NT2/D1 (cell line): ENCODE measurements around the gene LKAAEAR1.
A peak's percentile ranks its signal among the peaks of the same experiment; 100 is the strongest.

Experiments used
- DNase-seq: peaks from one replicate; pipeline ENCODE4 v3.0.0-alpha.2; 2011; ENCODE audit warnings: low read depth, low spot score
- H3K27me3 ChIP-seq: 2 replicates; pipeline ENCODE4 v1.6.0; 2011; ENCODE audit warnings: mild to moderate bottlenecking; ENCODE audit not compliant: insufficient read length, insufficient read depth
- H3K36me3 ChIP-seq: 2 replicates; pipeline ENCODE4 v1.6.1; 2011; ENCODE audit warnings: mild to moderate bottlenecking, low read length, mixed read lengths; ENCODE audit not compliant: insufficient read depth, insufficient read length
- H3K4me1 ChIP-seq: 2 replicates; pipeline ENCODE4 v1.5.1; 2011; ENCODE audit not compliant: insufficient read depth, insufficient read length
- H3K4me3 ChIP-seq: 2 replicates; pipeline ENCODE4 v1.5.1; 2011; ENCODE audit warnings: low read depth; ENCODE audit not compliant: insufficient read length
- H3K9ac ChIP-seq: 2 replicates; pipeline ENCODE4 v1.6.0; 2011; ENCODE audit warnings: low read depth; ENCODE audit not compliant: insufficient read length
- H3K9me3 ChIP-seq: 2 replicates; pipeline ENCODE4 v1.5.1; 2011; ENCODE audit warnings: mild to moderate bottlenecking, low read length; ENCODE audit not compliant: insufficient read depth
- SUZ12 ChIP-seq: IDR thresholded peaks from 2 replicates; pipeline ENCODE4 v1.6.1; 2011; ENCODE audit not compliant: insufficient read length, insufficient read depth; ENCODE audit errors: extremely low read depth
- YY1 ChIP-seq: IDR thresholded peaks from 2 replicates; pipeline ENCODE4 v1.6.1; 2011; ENCODE audit not compliant: insufficient read length, insufficient read depth
- ZNF274 ChIP-seq: IDR thresholded peaks from 2 replicates; pipeline ENCODE4 v1.6.1; 2011; ENCODE audit warnings: mild to moderate bottlenecking, low read depth, low read length

Gene LKAAEAR1

GRCh38 chr20:64103871-64104666 lies 19.9 kb upstream of the LKAAEAR1 start:
- TF ChIP-seq ZNF274 (no peak), YY1 (no peak), SUZ12 (no peak)
- H3K4me3 ChIP-seq: no peak overlapping the region
- no peaks in the 10 kb centered on the region for H3K36me3 ChIP-seq
- no peaks in the 10 kb centered on the region for H3K9me3 ChIP-seq
- peaks cover 34% of the 10 kb centered on the region for H3K4me1 ChIP-seq
- H3K27me3 ChIP-seq: peaks cover 24% of the 10 kb centered on the region
- peak overlapping the region; percentile 50 for H3K9ac ChIP-seq
- DNase-seq: no peak

- H3K27me3 ChIP-seq: peaks cover 24% of the 10 kb centered on the region
- no peak for DNase-seq
- peak overlapping the region; percentile 53 for H3K4me3 ChIP-seq
- H3K9ac ChIP-seq: peak overlapping the region; percentile 89
- TF ChIP-seq ZNF274 (no peak), YY1 (no peak)
- H3K4me1 ChIP-seq: peaks cover 31% of the 10 kb centered on the region
- H3K9me3 ChIP-seq: no peaks in the 10 kb centered on the region
- H3K36me3 ChIP-seq: no peaks in the 10 kb centered on the region
Observed at GRCh38 chr20:64102647-64103354, 18.6 kb upstream of the LKAAEAR1 start.

- no peaks in the 10 kb centered on the region for H3K9me3 ChIP-seq
- peaks cover 24% of the 10 kb centered on the region for H3K27me3 ChIP-seq
- peak overlapping the region; percentile 53 for H3K4me3 ChIP-seq
- peaks cover 23% of the 10 kb centered on the region for H3K4me1 ChIP-seq
- TF ChIP-seq ZNF274 (no peak), SUZ12 (no peak), YY1 (no peak)
- H3K36me3 ChIP-seq: no peaks in the 10 kb centered on the region
- DNase-seq: peak; percentile 52
- H3K9ac ChIP-seq: peak overlapping the region; percentile 89
Observed at GRCh38 chr20:64101731-64102621, 17.8 kb upstream of the LKAAEAR1 start.

- peaks cover 24% of the 10 kb centered on the region for H3K27me3 ChIP-seq
- H3K9ac ChIP-seq: peak overlapping the region; percentile 89
- peaks cover 22% of the 10 kb centered on the region for H3K4me1 ChIP-seq
- no peak for TF ChIP-seq SUZ12
- TF ChIP-seq YY1: no peak
- TF ChIP-seq ZNF274: no peak
- H3K9me3 ChIP-seq: no peaks in the 10 kb centered on the region
- DNase-seq: no peak
- no peak overlapping the region for H3K4me3 ChIP-seq
- H3K36me3 ChIP-seq: no peaks in the 10 kb centered on the region
Observed at GRCh38 chr20:64100946-64101688, 16.9 kb upstream of the LKAAEAR1 start.

- peaks cover 24% of the 10 kb centered on the region for H3K27me3 ChIP-seq
- H3K4me1 ChIP-seq: peaks cover 22% of the 10 kb centered on the region
- H3K9me3 ChIP-seq: no peaks in the 10 kb centered on the region
- H3K36me3 ChIP-seq: no peaks in the 10 kb centered on the region
- TF ChIP-seq SUZ12: no peak
- H3K9ac ChIP-seq: no peak overlapping the region
- DNase-seq: no peak
- H3K4me3 ChIP-seq: no peak overlapping the region
Observed at GRCh38 chr20:64100566-64100888, 16.3 kb upstream of the LKAAEAR1 start.

- Histone ChIP-seq H3K9me3 (no peaks in the 10 kb centered on the region), H3K4me3 (no peak overlapping the region), H3K27me3 (peaks cover 24% of the 10 kb centered on the region), H3K36me3 (no peaks in the 10 kb centered on the region), H3K9ac (no peak overlapping the region), H3K4me1 (peaks cover 20% of the 10 kb centered on the region)
- no peak for DNase-seq
- TF ChIP-seq SUZ12 (no peak), ZNF274 (no peak), YY1 (no peak)
Observed at GRCh38 chr20:64099880-64100565, 15.8 kb upstream of the LKAAEAR1 start.
